Measurements from ENCODE around the gene FYB1.

DNA sequence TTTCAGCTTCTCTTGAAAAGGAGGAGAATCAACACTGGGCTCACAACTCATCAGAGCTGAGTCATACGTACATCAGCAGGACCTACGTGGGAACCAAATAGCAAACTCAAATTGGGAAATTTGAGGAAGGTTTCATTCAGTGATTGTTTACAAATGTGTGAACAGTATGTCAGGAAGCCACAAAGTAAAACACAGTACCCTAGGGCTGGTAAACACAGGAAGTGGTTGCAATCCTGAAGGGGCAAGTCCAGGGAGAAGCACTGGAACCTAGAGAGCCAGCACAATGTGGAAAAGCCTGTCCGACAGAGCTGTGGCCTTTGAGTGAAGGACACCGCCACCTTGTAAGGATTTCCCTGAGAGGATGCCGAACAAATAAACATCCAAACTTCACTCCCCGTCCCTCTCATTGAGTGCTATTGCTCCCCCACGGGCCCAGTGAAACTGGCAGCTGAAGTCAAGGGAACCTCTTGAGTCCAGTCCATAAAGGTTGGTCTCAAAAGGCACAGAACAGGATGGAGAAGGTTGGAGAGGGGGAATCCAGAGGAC is 118.4 kb downstream of the FYB1 start:
- TF ChIP-seq, protein P1, sequence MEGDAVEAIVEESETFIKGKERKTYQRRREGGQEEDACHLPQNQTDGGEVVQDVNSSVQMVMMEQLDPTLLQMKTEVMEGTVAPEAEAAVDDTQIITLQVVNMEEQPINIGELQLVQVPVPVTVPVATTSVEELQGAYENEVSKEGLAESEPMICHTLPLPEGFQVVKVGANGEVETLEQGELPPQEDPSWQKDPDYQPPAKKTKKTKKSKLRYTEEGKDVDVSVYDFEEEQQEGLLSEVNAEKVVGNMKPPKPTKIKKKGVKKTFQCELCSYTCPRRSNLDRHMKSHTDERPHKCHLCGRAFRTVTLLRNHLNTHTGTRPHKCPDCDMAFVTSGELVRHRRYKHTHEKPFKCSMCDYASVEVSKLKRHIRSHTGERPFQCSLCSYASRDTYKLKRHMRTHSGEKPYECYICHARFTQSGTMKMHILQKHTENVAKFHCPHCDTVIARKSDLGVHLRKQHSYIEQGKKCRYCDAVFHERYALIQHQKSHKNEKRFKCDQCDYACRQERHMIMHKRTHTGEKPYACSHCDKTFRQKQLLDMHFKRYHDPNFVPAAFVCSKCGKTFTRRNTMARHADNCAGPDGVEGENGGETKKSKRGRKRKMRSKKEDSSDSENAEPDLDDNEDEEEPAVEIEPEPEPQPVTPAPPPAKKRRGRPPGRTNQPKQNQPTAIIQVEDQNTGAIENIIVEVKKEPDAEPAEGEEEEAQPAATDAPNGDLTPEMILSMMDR (IDR thresholded peaks at IDR 0.05): no peak
- no peak for TF ChIP-seq EZH2 (IDR thresholded peaks at IDR 0.05; ENCODE audit: borderline replicate concordance, insufficient read depth, low read depth, low read length, poor library complexity, severe bottlenecking)

Measured in B cell (primary cell).